ENCODE results near the gene MERTK. TPM values are rescaled to one million over a fixed set of nuclear protein-coding genes. Genes with fewer than 3 reads are reported as not detected.

Gene MERTK
- total and polyA plus RNA-seq, 2 donors (not counting 1 experiment from before 2014, with no cell fraction given), result 0.34 to 6.6 TPM

DNA sequence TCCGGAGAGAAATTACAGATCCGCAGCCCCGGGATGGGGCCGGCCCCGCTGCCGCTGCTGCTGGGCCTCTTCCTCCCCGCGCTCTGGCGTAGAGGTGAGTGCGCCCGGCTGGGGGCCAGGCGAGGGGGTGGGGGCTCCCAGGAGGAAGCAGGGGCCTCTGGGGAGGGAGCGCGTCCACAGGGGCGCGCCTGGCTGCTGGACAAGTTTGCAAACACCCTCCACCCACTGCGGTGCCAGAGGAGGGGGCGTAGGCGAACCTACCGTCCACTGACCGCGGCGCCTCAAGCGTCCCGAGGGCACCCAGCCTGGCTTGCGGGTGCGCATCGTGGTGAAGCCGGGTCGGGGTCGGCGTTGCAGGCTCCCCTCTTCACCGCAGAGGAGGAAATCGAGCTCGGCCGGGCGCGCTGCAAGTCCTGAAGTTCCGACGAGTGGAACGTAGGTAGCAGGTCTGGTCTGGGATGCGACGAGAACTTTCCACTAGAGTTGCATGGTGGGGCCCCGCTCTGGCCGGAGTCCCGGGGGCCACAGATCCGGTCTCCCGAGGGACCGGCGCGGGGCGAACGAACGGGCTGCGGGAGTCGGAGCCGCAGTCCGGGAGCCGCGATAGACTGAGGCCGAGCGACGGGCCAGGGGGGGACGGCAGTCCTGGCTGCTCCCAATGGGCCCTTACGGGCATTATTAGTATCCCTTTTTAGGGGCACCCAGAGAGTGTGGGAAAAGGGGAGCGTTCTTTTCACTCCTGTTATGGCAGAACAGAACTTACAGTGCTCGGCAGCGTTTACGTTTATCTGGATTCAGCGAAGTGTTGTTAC, 502 bp downstream of the MERTK start:
- Histone ChIP-seq H4K20me1 (ENCODE audit: control insufficient read depth, extremely low read depth, insufficient read depth, low read length) (no peaks in the 10 kb centered on the region), H3K79me2 (ENCODE audit: control insufficient read depth, insufficient read depth, low read length) (no peaks in the 10 kb centered on the region), H3K9me3 (ENCODE audit: control insufficient read depth, insufficient read depth, low read depth, low read length) (no peaks in the 10 kb centered on the region), H3K27me3 (ENCODE audit: control insufficient read depth, insufficient read depth, low read length) (peaks cover 8% of the 10 kb centered on the region), H3K36me3 (ENCODE audit: control insufficient read depth, insufficient read depth, low read length) (no peaks in the 10 kb centered on the region), H3K27ac (ENCODE audit: insufficient read depth, low read length) (no peak overlapping the region), H2AFZ (ENCODE audit: low read length) (no peak overlapping the region), H3K4me1 (ENCODE audit: control insufficient read depth, extremely low read depth, insufficient read depth, low read length) (peaks cover 2% of the 10 kb centered on the region), H3K9ac (ENCODE audit: insufficient read depth, low read length) (no peak overlapping the region), H3K4me2 (ENCODE audit: extremely low read depth, insufficient read depth, low read length) (peak overlapping the region; percentile 82), H3K4me3 (replicated peaks in 1 of 4; ENCODE audit: control extremely low read depth in 1 of 4, insufficient read depth in 1 of 4, low read depth in 3 of 4, low read length in 4 of 4) (peak overlapping the region; percentile 37 to 72 (median 58))
- TF ChIP-seq, protein P1, sequence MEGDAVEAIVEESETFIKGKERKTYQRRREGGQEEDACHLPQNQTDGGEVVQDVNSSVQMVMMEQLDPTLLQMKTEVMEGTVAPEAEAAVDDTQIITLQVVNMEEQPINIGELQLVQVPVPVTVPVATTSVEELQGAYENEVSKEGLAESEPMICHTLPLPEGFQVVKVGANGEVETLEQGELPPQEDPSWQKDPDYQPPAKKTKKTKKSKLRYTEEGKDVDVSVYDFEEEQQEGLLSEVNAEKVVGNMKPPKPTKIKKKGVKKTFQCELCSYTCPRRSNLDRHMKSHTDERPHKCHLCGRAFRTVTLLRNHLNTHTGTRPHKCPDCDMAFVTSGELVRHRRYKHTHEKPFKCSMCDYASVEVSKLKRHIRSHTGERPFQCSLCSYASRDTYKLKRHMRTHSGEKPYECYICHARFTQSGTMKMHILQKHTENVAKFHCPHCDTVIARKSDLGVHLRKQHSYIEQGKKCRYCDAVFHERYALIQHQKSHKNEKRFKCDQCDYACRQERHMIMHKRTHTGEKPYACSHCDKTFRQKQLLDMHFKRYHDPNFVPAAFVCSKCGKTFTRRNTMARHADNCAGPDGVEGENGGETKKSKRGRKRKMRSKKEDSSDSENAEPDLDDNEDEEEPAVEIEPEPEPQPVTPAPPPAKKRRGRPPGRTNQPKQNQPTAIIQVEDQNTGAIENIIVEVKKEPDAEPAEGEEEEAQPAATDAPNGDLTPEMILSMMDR (conservative IDR thresholded peaks at IDR 0.05 in 1 of 2, IDR thresholded peaks at IDR 0.05 in 1 of 2; ENCODE audit: low read depth in 1 of 2, low read length in 2 of 2), result no peak
- peak; percentile 93 for TF ChIP-seq EZH2 (IDR thresholded peaks at IDR 0.05; ENCODE audit: low read length, missing control alignments)
- DNase-seq (ENCODE audit: low read depth in 2 of 2), result peak in 1 of 2 donors; percentile 14

DNA sequence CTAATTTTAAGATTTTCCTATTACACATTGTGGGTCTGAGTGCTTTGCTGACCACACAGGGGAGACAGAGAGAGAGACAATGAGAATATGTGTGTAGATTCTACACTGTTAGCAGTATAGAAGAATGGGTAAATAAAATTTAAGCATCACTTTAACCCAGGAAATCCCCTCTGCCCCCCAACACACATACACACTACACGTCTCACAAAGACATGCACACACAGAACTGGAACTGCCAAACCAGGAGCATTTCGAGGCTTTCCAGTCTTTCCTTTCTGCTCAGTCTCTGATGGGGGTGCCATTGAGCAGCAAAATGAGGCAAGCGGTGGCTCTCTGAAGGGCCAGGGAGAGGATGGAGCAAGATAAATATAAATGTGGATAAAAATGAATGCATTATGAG, 2.5 kb downstream of the MERTK start:
- peak; percentile 13 to 70 for DNase-seq (ENCODE audit: low read depth in 2 of 2)
- H3K4me3 ChIP-seq (replicated peaks in 1 of 4; ENCODE audit: control extremely low read depth in 1 of 4, insufficient read depth in 1 of 4, low read depth in 3 of 4, low read length in 4 of 4), result peak overlapping the region in 1 of 4 experiments; percentile 3
- H3K9me3 ChIP-seq (ENCODE audit: control insufficient read depth, insufficient read depth, low read depth, low read length), result no peaks in the 10 kb centered on the region
- no peak overlapping the region for H3K4me2 ChIP-seq (ENCODE audit: extremely low read depth, insufficient read depth, low read length)
- H3K4me1 ChIP-seq (ENCODE audit: control insufficient read depth, extremely low read depth, insufficient read depth, low read length), result peaks cover 2% of the 10 kb centered on the region
- H3K36me3 ChIP-seq (ENCODE audit: control insufficient read depth, insufficient read depth, low read length), result no peaks in the 10 kb centered on the region
- no peaks in the 10 kb centered on the region for H3K79me2 ChIP-seq (ENCODE audit: control insufficient read depth, insufficient read depth, low read length)
- H2AFZ ChIP-seq (ENCODE audit: low read length), result no peak overlapping the region
- TF ChIP-seq, protein P1 (conservative IDR thresholded peaks at IDR 0.05 in 1 of 2, IDR thresholded peaks at IDR 0.05 in 1 of 2; ENCODE audit: low read depth in 1 of 2, low read length in 2 of 2), result peak; percentile 47 to 50
- no peak for TF ChIP-seq EZH2 (IDR thresholded peaks at IDR 0.05; ENCODE audit: low read length, missing control alignments)
- no peaks in the 10 kb centered on the region for H4K20me1 ChIP-seq (ENCODE audit: control insufficient read depth, extremely low read depth, insufficient read depth, low read length)
- no peak overlapping the region for H3K27ac ChIP-seq (ENCODE audit: insufficient read depth, low read length)
- H3K9ac ChIP-seq (ENCODE audit: insufficient read depth, low read length), result no peak overlapping the region
- H3K27me3 ChIP-seq (ENCODE audit: control insufficient read depth, insufficient read depth, low read length), result peaks cover 8% of the 10 kb centered on the region

DNA sequence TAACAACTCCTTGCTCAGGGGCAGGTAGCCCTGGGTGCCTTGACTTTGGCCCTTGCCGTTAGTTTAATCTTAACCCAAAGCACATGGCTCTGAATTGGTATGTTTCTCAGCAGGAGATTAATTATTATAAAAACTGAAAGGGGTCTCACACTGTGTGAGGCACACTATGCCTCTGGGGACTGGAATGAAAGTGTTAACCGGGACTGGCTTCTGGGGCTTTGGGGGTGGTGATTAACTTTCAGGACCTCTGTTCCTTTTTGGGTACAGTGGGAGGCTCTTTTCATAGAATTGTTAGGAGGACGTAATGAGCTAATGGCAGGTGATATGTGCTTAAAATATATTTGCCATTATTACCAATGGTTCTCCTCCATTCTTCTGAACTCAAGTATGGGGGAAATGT, 5.1 kb downstream of the MERTK start:
- Histone ChIP-seq H3K4me1 (ENCODE audit: control insufficient read depth, extremely low read depth, insufficient read depth, low read length) (no peaks in the 10 kb centered on the region), H3K79me2 (ENCODE audit: control insufficient read depth, insufficient read depth, low read length) (no peaks in the 10 kb centered on the region)

More for the DNA sequence above, 5.1 kb downstream of the MERTK start:
- Histone ChIP-seq H3K4me3 (replicated peaks in 1 of 4; ENCODE audit: control extremely low read depth in 1 of 4, insufficient read depth in 1 of 4, low read depth in 3 of 4, low read length in 4 of 4) (no peak overlapping the region), H3K9ac (ENCODE audit: insufficient read depth, low read length) (no peak overlapping the region), H3K4me2 (ENCODE audit: extremely low read depth, insufficient read depth, low read length) (no peak overlapping the region), H3K27me3 (ENCODE audit: control insufficient read depth, insufficient read depth, low read length) (peaks cover 8% of the 10 kb centered on the region), H2AFZ (ENCODE audit: low read length) (no peak overlapping the region), H3K36me3 (ENCODE audit: control insufficient read depth, insufficient read depth, low read length) (no peaks in the 10 kb centered on the region), H3K27ac (ENCODE audit: insufficient read depth, low read length) (no peak overlapping the region), H3K9me3 (ENCODE audit: control insufficient read depth, insufficient read depth, low read depth, low read length) (no peaks in the 10 kb centered on the region), H4K20me1 (ENCODE audit: control insufficient read depth, extremely low read depth, insufficient read depth, low read length) (no peaks in the 10 kb centered on the region)
- TF ChIP-seq, protein P1 (conservative IDR thresholded peaks at IDR 0.05 in 1 of 2, IDR thresholded peaks at IDR 0.05 in 1 of 2; ENCODE audit: low read depth in 1 of 2, low read length in 2 of 2), result no peak
- TF ChIP-seq EZH2 (IDR thresholded peaks at IDR 0.05; ENCODE audit: low read length, missing control alignments), result no peak
- DNase-seq (ENCODE audit: low read depth in 2 of 2), result no peak
